ENCODE measurements around the gene NUDC. TPM values are rescaled to one million over a fixed set of nuclear protein-coding genes. Genes with fewer than 3 reads are reported as not detected.
A peak's percentile ranks its signal among the peaks of the same experiment; 100 is the strongest.

NUDC gene
- total RNA-seq, 1 experiment from 2014 or later = 118 TPM

DNA sequence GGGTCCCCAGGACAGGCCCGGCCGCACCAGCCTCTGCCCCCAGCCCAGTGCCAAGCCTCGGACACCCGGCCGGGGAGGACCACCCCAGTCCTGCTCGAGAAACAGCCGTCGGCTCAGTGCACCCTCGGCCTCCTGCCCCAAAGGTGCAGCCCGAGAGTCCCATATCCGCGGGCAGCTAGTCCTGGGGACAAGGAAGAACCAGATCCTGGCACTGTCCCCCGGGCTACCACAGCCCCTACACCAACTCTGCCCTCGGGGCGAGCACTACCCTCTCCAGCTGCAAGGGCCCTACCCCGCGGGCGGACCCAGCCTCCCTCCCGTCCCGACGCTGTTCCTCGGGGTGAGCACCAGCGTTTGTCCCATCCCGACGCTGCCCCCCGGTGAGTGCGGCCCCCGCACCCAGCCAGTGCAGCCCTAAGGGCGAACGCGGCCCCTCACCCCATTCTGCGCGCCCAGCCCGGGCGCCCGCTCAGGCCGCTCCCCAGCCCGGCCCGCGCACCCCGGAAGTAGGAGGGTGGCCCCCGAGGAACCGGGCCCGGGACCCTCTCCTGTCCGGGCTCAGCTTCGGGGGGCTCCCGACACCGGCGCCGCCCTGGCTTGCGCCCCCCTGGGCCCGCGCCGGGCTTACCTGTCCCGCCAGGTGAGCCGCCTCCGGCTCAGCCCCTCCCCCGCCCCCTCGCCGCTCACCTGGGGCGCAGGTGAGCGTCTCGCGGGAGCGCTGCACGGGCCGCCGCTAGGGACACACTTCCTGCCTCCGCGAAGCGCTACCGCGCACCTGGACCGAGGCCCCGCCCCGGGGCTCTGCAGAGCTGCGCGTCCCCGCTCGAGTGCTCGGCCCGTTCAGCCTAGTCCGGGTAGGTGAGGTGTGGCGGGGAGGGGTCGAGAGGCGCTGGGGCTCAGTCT lies 38.4 kb downstream of the NUDC start, which contains the start of gene KDF1 (continued):
- TF ChIP-seq, protein P1, sequence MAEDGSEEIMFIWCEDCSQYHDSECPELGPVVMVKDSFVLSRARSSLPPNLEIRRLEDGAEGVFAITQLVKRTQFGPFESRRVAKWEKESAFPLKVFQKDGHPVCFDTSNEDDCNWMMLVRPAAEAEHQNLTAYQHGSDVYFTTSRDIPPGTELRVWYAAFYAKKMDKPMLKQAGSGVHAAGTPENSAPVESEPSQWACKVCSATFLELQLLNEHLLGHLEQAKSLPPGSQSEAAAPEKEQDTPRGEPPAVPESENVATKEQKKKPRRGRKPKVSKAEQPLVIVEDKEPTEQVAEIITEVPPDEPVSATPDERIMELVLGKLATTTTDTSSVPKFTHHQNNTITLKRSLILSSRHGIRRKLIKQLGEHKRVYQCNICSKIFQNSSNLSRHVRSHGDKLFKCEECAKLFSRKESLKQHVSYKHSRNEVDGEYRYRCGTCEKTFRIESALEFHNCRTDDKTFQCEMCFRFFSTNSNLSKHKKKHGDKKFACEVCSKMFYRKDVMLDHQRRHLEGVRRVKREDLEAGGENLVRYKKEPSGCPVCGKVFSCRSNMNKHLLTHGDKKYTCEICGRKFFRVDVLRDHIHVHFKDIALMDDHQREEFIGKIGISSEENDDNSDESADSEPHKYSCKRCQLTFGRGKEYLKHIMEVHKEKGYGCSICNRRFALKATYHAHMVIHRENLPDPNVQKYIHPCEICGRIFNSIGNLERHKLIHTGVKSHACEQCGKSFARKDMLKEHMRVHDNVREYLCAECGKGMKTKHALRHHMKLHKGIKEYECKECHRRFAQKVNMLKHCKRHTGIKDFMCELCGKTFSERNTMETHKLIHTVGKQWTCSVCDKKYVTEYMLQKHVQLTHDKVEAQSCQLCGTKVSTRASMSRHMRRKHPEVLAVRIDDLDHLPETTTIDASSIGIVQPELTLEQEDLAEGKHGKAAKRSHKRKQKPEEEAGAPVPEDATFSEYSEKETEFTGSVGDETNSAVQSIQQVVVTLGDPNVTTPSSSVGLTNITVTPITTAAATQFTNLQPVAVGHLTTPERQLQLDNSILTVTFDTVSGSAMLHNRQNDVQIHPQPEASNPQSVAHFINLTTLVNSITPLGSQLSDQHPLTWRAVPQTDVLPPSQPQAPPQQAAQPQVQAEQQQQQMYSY (CRISPR knock-in tag; IDR thresholded peaks at IDR 0.05) = no peak
- TF ChIP-seq NR3C1 (CRISPR knock-in tag; conservative IDR thresholded peaks at IDR 0.05; ENCODE audit: low read depth) (no peak), ZNF232 (CRISPR knock-in tag; IDR thresholded peaks at IDR 0.05) (peak; percentile 83; the same call in 1 of the 2 replicates), NR2C2 (CRISPR knock-in tag; IDR thresholded peaks at IDR 0.05) (no peak), GABPB1 (CRISPR knock-in tag; IDR thresholded peaks at IDR 0.05) (peak; percentile 8; the same call in 1 of the 2 replicates), ZNF121 (CRISPR knock-in tag; IDR thresholded peaks at IDR 0.05) (no peak), GRHL2 (CRISPR knock-in tag; IDR thresholded peaks at IDR 0.05; ENCODE audit: insufficient replicate concordance, severe bottlenecking) (no peak), HMGA2 (CRISPR knock-in tag; IDR thresholded peaks at IDR 0.05) (no peak), GTF2I (CRISPR knock-in tag; conservative IDR thresholded peaks at IDR 0.05) (no peak), ZNF423 (CRISPR knock-in tag; IDR thresholded peaks at IDR 0.05) (peak; percentile 90), ZNF396 (CRISPR knock-in tag; IDR thresholded peaks at IDR 0.05; ENCODE audit: borderline replicate concordance) (no peak), SMAD3 (CRISPR knock-in tag; IDR thresholded peaks at IDR 0.05; ENCODE audit: borderline replicate concordance) (0 out of 2 replicates have a peak, but pooled peaks have one; percentile 73), FOXP1 (CRISPR knock-in tag; IDR thresholded peaks at IDR 0.05; ENCODE audit: borderline replicate concordance) (peak; percentile 64; the same call in 1 of the 2 replicates), TEAD4 (CRISPR knock-in tag; IDR thresholded peaks at IDR 0.05) (no peak), SP1 (CRISPR knock-in tag; conservative IDR thresholded peaks at IDR 0.05) (peak; percentile 91; the same call in 1 of the 2 replicates), EMX1 (CRISPR knock-in tag; IDR thresholded peaks at IDR 0.05) (0 out of 2 replicates have a peak, but pooled peaks have one; percentile 38), TP53 (CRISPR knock-in tag; IDR thresholded peaks at IDR 0.05) (no peak; the same call in 1 of the 2 replicates), MXD4 (CRISPR knock-in tag; IDR thresholded peaks at IDR 0.05; ENCODE audit: borderline replicate concordance) (no peak)
- TF ChIP-seq, protein P2, sequence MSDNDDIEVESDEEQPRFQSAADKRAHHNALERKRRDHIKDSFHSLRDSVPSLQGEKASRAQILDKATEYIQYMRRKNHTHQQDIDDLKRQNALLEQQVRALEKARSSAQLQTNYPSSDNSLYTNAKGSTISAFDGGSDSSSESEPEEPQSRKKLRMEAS (CRISPR knock-in tag; IDR thresholded peaks at IDR 0.05) = peak; percentile 66; the same call in 1 of the 2 replicates
- TF ChIP-seq, protein P3, sequence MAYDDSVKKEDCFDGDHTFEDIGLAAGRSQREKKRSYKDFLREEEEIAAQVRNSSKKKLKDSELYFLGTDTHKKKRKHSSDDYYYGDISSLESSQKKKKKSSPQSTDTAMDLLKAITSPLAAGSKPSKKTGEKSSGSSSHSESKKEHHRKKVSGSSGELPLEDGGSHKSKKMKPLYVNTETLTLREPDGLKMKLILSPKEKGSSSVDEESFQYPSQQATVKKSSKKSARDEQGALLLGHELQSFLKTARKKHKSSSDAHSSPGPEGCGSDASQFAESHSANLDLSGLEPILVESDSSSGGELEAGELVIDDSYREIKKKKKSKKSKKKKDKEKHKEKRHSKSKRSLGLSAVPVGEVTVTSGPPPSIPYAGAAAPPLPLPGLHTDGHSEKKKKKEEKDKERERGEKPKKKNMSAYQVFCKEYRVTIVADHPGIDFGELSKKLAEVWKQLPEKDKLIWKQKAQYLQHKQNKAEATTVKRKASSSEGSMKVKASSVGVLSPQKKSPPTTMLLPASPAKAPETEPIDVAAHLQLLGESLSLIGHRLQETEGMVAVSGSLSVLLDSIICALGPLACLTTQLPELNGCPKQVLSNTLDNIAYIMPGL (CRISPR knock-in tag; IDR thresholded peaks at IDR 0.05) = no peak; the same call in 1 of the 2 replicates
- TF ChIP-seq, protein P4, sequence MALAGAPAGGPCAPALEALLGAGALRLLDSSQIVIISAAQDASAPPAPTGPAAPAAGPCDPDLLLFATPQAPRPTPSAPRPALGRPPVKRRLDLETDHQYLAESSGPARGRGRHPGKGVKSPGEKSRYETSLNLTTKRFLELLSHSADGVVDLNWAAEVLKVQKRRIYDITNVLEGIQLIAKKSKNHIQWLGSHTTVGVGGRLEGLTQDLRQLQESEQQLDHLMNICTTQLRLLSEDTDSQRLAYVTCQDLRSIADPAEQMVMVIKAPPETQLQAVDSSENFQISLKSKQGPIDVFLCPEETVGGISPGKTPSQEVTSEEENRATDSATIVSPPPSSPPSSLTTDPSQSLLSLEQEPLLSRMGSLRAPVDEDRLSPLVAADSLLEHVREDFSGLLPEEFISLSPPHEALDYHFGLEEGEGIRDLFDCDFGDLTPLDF (CRISPR knock-in tag; IDR thresholded peaks at IDR 0.05) = no peak; the same call in 1 of the 2 replicates
- TF ChIP-seq, protein P5, sequence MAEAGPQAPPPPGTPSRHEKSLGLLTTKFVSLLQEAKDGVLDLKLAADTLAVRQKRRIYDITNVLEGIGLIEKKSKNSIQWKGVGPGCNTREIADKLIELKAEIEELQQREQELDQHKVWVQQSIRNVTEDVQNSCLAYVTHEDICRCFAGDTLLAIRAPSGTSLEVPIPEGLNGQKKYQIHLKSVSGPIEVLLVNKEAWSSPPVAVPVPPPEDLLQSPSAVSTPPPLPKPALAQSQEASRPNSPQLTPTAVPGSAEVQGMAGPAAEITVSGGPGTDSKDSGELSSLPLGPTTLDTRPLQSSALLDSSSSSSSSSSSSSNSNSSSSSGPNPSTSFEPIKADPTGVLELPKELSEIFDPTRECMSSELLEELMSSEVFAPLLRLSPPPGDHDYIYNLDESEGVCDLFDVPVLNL (CRISPR knock-in tag; IDR thresholded peaks at IDR 0.05; ENCODE audit: borderline replicate concordance, low read depth) = no peak
